NCI-H2107 treated with DMSO at 0.1 percent for 48 hours (cell line): ENCODE results near the gene RPN2.

Source experiments
- DNase-seq: peaks from one replicate; lab custom pipeline; 2025; ENCODE audit not compliant: unreplicated experiment; lab: John Stamatoyannopoulos, UW

Gene RPN2

GRCh38 chr20:37240337-37241067, 61.4 kb downstream of the RPN2 start:
- DNase-seq: no peak

- DNase-seq: no peak
These were observed 63.4 kb downstream of the RPN2 start for GRCh38 chr20:37242503-37242902.

- peak; percentile 51 for DNase-seq
These were observed 64.2 kb downstream of the RPN2 start for GRCh38 chr20:37243076-37243936.

GRCh38 chr20:37243937-37244571, 64.9 kb downstream of the RPN2 start:
- DNase-seq: no peak

GRCh38 chr20:37244572-37244957, 65.4 kb downstream of the RPN2 start:
- peak; percentile 46 for DNase-seq

GRCh38 chr20:37245216-37246150, 66.4 kb downstream of the RPN2 start:
- DNase-seq: peak; percentile 94

- DNase-seq: no peak
These were observed 67.6 kb downstream of the RPN2 start for GRCh38 chr20:37246736-37247135.

- DNase-seq: no peak
These were observed 68.4 kb downstream of the RPN2 start for GRCh38 chr20:37247547-37247946.

GRCh38 chr20:37249304-37249703, 70.2 kb downstream of the RPN2 start:
- DNase-seq: no peak

- DNase-seq: no peak
These were observed 72.8 kb downstream of the RPN2 start for GRCh38 chr20:37251825-37252477.

GRCh38 chr20:37253087-37253486, 74.0 kb downstream of the RPN2 start:
- no peak for DNase-seq

- no peak for DNase-seq
These were observed 75.2 kb downstream of the RPN2 start for GRCh38 chr20:37254114-37254878.

GRCh38 chr20:37256286-37256685, 77.2 kb downstream of the RPN2 start:
- DNase-seq: no peak

- DNase-seq: no peak
These were observed 78.4 kb downstream of the RPN2 start for GRCh38 chr20:37257530-37257929.

GRCh38 chr20:37257988-37258387, 78.9 kb downstream of the RPN2 start:
- DNase-seq: peak; percentile 77

GRCh38 chr20:37259031-37259430, 79.9 kb downstream of the RPN2 start:
- no peak for DNase-seq

GRCh38 chr20:37259865-37260264, 80.7 kb downstream of the RPN2 start:
- peak; percentile 95 for DNase-seq

- DNase-seq: no peak
These were observed 81.8 kb downstream of the RPN2 start for GRCh38 chr20:37260923-37261322.

GRCh38 chr20:37261714-37262113, 82.6 kb downstream of the RPN2 start, which contains the start of gene GHRH:
GHRH (minus strand) TSS chr20:37261814; CDS start chr20:37256889, 4,925 bp downstream.
- DNase-seq: no peak
